ENCODE measurements around the gene MSN. TPM values are rescaled to one million over a fixed set of nuclear protein-coding genes. Genes with fewer than 3 reads are reported as not detected.
A peak's percentile ranks its signal among the peaks of the same experiment; 100 is the strongest.

MSN gene
- total RNA-seq, 1 donor from 2014 or later = 385 TPM

GRCh38 chrX:65674204-65674893, 6.9 kb downstream of the MSN start:
- no peak for DNase-seq (ENCODE audit: low read depth)
- H3K4me3 ChIP-seq (ENCODE audit: low read depth, low read length) = peak overlapping the region; percentile 16
- TF ChIP-seq CTCF (conservative IDR thresholded peaks at IDR 0.05; ENCODE audit: low read depth, low read length) = no peak

GRCh38 chrX:65677954-65678469, 10.6 kb downstream of the MSN start:
- no peak for DNase-seq (ENCODE audit: low read depth)
- H3K4me3 ChIP-seq (ENCODE audit: low read depth, low read length) = peak overlapping the region; percentile 20
- no peak for TF ChIP-seq CTCF (conservative IDR thresholded peaks at IDR 0.05; ENCODE audit: low read depth, low read length)

- no peak for DNase-seq (ENCODE audit: low read depth)
- TF ChIP-seq CTCF (conservative IDR thresholded peaks at IDR 0.05; ENCODE audit: low read depth, low read length) = no peak
- no peak overlapping the region for H3K4me3 ChIP-seq (ENCODE audit: low read depth, low read length)
Observed at GRCh38 chrX:65679071-65679540, 11.7 kb downstream of the MSN start.

- no peak overlapping the region for H3K4me3 ChIP-seq (ENCODE audit: low read depth, low read length)
- no peak for DNase-seq (ENCODE audit: low read depth)
- TF ChIP-seq CTCF (conservative IDR thresholded peaks at IDR 0.05; ENCODE audit: low read depth, low read length) = no peak
Observed at GRCh38 chrX:65681810-65682209, 14.4 kb downstream of the MSN start.

GRCh38 chrX:65685112-65685511, 17.7 kb downstream of the MSN start:
- no peak for DNase-seq (ENCODE audit: low read depth)
- TF ChIP-seq CTCF (conservative IDR thresholded peaks at IDR 0.05; ENCODE audit: low read depth, low read length) = no peak
- H3K4me3 ChIP-seq (ENCODE audit: low read depth, low read length) = no peak overlapping the region

- no peak for TF ChIP-seq CTCF (conservative IDR thresholded peaks at IDR 0.05; ENCODE audit: low read depth, low read length)
- no peak for DNase-seq (ENCODE audit: low read depth)
- H3K4me3 ChIP-seq (ENCODE audit: low read depth, low read length) = no peak overlapping the region
Observed at GRCh38 chrX:65686236-65686635, 18.8 kb downstream of the MSN start.

GRCh38 chrX:65687367-65687766, 19.9 kb downstream of the MSN start:
- TF ChIP-seq CTCF (conservative IDR thresholded peaks at IDR 0.05; ENCODE audit: low read depth, low read length) = no peak
- H3K4me3 ChIP-seq (ENCODE audit: low read depth, low read length) = no peak overlapping the region
- DNase-seq (ENCODE audit: low read depth) = no peak
